Embryonic facial prominence (tissue), 1 donor: ENCODE measurements around the gene MTMR11.
"Not testable (repeated sequence)": the region's sequence is repeated elsewhere in the genome, so short reads cannot be mapped to it uniquely, and the experiment has no call there.

Source experiments
- DNase-seq: peaks from one replicate; pipeline ENCODE4 v3.0.0-alpha.2; 2016; ENCODE audit errors: extremely low spot score

MTMR11 gene

GRCh38 chr1:149936170-149936991, at the start of gene MTMR11:
TSS of gene MTMR11 (minus strand) at chr1:149936879. CDS start at chr1:149936647, 232 bp downstream.
- DNase-seq = peak; percentile 30

GRCh38 chr1:149979972-149980540, 43.4 kb upstream of the MTMR11 start:
- no peak for DNase-seq

GRCh38 chr1:149979245-149979971, 42.7 kb upstream of the MTMR11 start:
- no peak for DNase-seq

- DNase-seq = no peak
Measured at GRCh38 chr1:149978547-149979023, 41.9 kb upstream of the MTMR11 start.

- DNase-seq = no peak
Measured at GRCh38 chr1:149977345-149977744, 40.7 kb upstream of the MTMR11 start.

- no peak for DNase-seq
Measured at GRCh38 chr1:149972547-149972946, 35.9 kb upstream of the MTMR11 start.

- DNase-seq = no peak
Measured at GRCh38 chr1:149967646-149968045, 31.0 kb upstream of the MTMR11 start.

GRCh38 chr1:149967041-149967440, 30.4 kb upstream of the MTMR11 start:
- no peak for DNase-seq

GRCh38 chr1:149966405-149966804, 29.7 kb upstream of the MTMR11 start:
- DNase-seq = no peak

GRCh38 chr1:149965440-149965839, 28.8 kb upstream of the MTMR11 start:
- no peak for DNase-seq

- DNase-seq = no peak
Measured at GRCh38 chr1:149963358-149963757, 26.7 kb upstream of the MTMR11 start.

- no peak for DNase-seq
Measured at GRCh38 chr1:149962736-149963135, 26.1 kb upstream of the MTMR11 start.

GRCh38 chr1:149962039-149962647, 25.5 kb upstream of the MTMR11 start:
- DNase-seq = peak; percentile 77

GRCh38 chr1:149957548-149957947, 20.9 kb upstream of the MTMR11 start:
- DNase-seq = not testable (repeated sequence)

GRCh38 chr1:149949911-149950310, 13.2 kb upstream of the MTMR11 start:
- no peak for DNase-seq

- DNase-seq = no peak
Measured at GRCh38 chr1:149945206-149945605, 8.5 kb upstream of the MTMR11 start.

- DNase-seq = no peak
Measured at GRCh38 chr1:149942885-149943284, 6.2 kb upstream of the MTMR11 start.

- DNase-seq = no peak
Measured at GRCh38 chr1:149942207-149942606, 5.5 kb upstream of the MTMR11 start.

- DNase-seq = no peak
Measured at GRCh38 chr1:149940427-149940826, 3.7 kb upstream of the MTMR11 start.

- DNase-seq = not testable (repeated sequence)
Measured at GRCh38 chr1:149938668-149939003, 2.0 kb upstream of the MTMR11 start.

GRCh38 chr1:149937759-149938158, 1.1 kb upstream of the MTMR11 start:
- no peak for DNase-seq
